HT1080 (cell line): Measurements from ENCODE around the gene COL4A2. TPM values are rescaled to one million over a fixed set of nuclear protein-coding genes. Genes with fewer than 3 reads are reported as not detected.
A peak's percentile ranks its signal among the peaks of the same experiment; 100 is the strongest.

ENCODE experiments used
- DNase-seq: peaks from one replicate; pipeline ENCODE4 v3.0.0-alpha.2; 2015; ENCODE audit warnings: low read depth
- total RNA-seq: library from RNA; depleted of rRNA; stranded (reverse); fragments of >200 nt; shearing (Covaris generic); gene quantifications from 2 replicates; pipeline ENCODE4 v1.2.3, GENCODE V29; 2014

Gene COL4A2
- total RNA-seq, 1 experiment from 2014 or later = 219 TPM

DNA sequence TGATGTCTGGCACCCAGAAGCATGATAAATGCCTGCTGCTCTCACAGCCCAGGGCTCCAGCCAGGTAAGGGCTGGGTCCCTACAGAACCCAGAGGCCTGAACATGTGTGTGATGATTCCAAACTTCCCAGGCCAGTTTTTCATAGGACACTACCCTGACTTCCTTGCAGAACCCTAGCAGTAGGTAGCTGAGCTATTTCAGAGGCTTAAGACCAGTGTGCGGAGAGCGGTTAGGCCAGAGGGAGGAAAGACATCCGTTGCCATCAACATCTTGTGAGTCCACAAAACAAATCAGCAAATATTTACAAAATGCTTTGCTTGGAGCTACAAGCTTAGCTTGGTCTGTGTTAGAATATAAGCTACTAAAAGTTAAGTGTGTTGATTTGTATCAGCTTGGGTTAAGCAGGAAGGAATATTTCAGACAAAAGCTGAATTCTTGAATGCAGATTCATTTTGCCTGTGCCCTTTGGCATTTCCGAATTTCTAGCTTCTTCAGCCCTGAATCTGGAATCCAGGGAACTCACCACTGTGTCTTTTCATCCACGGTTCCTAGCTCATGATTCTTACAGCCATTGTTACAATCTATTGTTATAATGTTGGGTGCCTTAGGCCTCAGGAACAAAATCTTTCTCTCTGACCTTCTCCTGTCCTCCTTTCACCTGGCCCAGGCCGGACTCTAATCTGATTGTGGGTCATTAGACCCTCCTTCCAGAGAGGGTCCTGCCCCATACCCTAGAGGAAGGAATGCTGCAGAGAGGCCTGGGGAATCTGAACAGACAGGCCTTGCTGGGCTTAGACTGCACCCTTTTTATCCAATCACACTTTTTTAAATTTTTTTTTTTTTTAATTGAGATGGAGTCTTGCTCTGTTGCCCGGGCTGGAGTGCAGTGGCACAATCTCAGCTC, 242.1 kb downstream of the COL4A2 start:
- no peak for DNase-seq

DNA sequence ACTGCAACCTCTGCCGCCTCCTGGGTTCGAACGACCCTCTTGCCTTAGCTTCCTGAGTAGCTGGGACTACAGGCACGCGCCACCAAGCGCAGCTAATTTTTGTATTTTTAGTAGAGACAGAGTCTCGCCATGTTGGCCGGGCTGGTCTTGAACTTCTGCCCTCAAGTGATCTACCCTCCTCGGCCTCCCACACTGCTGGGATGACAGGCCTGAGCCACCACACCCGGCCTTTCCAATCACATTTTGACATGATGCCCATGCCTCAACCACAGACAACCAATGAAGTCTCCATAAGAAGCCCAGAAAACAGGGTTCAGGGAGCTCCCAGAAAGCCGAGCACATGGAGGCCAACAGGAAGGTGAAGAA, 242.7 kb downstream of the COL4A2 start:
- no peak for DNase-seq

DNA sequence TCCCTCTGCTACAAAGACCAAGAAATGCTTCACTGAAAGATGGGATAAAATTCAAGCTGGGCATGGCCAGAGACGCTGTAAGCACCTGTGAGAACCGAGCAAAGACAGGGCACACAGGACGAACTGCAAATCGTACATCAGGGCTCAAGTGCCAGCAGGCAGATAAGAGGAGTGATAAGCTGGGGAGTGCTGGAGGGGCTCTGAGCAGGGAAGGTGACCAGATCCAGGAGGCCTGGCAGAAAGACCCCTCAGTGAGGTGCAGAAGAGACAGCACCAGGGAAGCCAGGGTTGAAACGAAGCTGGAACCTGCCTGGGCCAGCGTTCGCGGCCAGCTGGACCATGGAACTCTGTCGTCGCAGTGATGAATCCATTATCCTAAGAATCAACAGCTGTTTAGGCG, 244.2 kb downstream of the COL4A2 start:
- DNase-seq = no peak

DNA sequence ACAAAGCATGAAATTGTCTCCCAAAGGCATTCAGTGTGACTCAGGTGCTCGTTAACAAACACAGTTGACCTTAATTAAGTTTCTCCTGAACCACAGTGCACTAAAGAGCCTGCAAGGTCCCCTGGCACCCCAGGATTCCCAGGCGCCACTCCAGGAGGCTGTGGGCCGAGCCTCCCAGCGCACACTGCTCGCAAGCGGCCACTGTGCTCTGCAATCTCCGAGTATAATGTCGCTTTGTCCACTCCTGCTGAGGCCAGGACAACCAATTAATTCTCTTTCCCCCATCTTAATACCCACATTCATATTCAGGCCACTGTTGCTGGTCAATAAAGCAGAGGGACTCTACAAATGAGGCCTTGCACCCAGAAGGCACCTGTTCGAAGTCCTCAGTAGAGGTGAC, 245.7 kb downstream of the COL4A2 start:
- no peak for DNase-seq

DNA sequence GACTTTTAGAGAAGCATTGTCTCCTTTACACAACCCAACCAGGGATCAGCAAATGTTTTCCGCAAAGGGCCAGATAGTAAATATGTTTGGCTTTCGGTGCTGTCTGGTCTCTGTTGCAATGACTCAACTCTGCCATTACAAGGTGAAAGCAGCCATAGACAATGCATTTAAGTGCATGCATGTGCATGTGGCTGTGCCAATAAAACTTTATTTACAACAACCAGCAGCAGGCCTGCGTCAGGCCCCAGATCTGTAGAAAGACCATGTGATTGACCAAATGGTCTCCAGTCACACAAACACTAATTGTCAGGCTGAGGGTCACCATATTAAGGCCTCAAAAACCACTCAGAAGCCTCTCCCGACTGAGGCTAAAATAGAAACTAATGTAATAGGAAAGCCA, 246.3 kb downstream of the COL4A2 start:
- no peak for DNase-seq

DNA sequence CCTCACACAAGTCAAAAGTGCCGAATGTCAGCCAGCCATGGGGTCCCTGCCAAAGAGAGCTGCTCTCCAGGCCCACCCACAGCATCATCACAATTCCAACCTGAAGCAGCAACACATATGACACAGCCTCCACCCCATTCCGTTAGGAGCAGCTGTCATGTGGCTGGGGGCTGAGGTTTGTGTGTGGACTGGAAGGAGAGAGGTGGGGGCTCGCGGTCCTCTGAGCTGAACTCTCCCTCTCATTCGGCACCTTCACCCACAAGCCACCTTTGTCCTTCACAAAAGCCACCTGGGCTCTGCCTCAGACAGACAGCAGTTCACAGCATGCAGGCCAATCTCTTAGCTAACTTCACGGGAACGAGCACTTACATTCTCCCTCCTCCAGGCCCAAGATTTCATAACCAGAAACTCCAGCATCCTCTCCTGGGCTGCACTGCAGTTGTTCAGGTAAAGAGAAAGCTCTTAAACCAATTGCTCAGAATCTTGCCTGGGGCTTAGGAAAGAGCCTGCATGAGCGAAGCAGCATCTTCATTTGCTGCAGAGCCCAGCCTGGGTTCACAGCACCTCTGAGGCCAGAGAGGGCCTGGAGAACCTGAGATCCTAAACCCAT, 247.2 kb downstream of the COL4A2 start:
- DNase-seq = no peak

DNA sequence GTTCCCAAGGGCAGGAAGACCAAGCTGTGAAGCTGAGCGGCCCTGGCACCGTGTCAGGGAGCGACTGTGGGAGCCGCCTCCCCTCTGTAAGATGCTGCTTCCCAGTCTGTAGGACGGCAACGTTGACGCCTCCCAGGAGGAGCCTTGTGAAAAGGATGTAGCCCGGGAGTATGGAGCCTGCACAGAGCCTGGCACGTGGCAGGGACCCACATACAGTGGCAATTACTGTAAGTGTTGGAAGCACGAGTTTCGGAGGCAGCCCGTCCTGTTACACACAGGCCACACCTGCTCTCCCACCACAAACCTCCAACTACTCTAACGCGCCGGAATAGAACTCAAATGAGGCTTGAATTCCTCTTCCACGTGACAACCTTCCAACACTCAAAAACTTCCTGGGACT, 247.9 kb downstream of the COL4A2 start:
- no peak for DNase-seq

DNA sequence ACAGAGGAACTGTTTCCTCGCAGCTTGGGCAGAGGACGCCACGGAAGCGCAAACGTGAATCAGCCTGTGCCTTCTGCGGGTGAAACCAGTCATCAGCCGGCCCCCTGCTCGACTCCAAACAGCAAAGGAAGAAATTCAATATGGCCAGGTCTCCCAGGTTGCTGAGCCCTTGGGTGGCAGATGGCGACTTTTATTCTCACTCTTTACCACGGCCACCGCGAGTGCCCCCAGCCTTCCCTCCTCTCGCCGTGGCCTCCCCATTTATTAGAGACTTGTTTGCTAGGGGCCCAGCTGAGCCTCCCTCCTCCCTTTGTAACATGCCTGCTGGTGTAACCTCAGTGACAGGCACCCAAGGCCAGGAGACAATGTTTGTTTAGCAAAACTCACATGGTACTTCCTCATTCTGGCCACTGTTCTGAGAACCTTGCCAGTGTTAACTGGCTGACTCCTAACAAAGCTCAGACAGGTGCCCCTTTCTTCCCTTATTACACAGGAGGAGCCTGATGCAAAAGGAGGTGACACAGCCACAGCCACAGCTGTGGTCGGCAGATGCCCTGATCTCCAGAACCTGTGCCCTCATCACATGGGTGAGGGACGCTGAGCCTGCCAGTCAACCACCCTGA, 248.6 kb downstream of the COL4A2 start:
- no peak for DNase-seq

DNA sequence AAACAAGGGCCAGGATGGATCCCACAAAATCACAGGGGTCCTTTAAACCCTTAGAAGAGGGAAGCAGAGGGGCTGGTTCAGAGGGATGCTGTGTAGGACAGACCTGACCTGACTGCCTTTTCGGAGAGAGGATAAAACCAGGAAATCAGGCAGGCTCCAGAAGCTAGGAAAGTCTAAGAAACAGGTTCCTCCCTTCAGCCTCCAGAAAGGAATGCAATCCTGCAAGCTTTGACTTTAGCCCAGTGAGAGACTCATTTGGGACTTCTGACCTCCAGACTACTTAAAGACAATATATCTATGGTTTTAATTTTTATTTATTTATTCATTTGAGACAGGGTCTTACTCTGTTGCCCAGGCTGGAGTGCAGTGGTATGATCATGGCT, 249.1 kb downstream of the COL4A2 start:
- DNase-seq = no peak

DNA sequence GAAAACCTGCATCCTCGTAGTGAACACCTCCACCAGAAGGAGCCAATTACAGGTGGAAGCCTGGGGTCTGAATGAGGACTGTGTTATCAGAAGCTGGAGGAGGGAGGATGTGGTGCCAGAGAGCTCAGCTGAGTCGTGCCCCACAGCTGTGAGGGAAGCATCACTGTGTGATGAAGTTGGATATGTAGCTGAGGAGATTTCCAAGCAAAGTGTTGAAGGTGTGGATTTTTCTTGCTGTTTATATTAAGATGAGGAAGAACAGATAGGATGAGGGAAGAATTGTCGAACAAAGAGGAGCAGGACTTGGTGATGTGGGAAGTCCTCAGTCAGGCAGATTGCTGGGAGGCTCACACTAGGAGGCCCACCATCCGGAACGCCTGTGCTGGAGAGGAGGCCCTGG, 250.0 kb downstream of the COL4A2 start:
- DNase-seq = no peak

DNA sequence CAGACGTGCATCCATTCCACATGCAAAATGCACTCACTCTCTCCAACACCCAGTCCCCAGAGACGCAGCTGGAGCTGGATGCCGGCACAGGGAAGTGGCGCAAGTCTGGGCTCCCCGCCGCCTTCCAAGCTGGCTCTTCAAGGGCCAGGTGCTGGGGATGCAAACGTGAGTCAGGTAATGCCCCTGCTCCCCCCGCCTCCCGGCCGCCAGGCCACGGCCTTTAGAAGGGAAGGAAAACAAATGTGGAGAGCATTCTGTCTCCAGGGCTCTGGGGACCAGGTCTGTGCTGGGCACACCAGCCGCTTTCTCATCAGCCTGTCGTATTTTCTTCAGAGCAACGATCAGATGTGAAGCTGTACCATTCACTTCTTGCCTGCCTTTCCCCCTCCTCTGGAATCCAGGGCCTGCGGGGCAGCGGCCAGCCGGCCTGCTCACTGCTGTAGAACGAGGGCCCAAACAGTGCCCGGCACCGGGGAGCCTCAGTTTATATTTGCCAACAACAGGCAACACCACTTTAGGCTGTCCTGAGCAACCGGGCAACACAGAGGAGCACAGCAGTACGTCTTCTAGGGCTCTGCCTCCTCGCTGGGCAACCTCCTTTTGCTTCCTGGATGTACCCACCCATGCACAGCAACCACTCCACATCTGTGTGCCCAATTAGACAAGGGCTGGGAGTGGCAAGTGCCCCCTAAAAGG, 250.7 kb downstream of the COL4A2 start:
- DNase-seq = no peak

DNA sequence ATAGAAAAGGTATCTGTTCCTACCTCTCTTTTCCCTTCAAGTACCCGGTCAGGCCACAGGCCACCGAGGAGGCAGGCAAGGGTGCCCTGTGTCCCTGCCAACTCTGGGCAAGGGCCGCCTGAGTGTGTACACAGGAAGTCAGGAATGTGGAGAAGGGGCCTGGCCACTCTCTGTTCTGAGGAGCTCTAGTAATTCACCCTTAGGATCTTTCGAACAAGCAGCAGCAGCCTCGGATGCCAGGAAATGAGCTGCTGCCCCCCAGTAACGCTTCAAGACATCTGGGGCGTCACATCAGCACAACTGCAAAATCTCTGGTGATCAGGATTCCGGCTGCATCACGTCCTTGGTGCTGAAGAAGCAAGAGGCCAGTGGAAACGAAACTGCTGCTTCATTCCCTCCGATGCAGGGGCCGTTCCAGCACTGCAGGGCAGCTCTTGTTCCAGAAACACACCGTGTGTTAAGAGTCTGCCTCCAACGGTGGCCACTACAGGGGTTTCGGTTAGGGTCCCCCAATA, 252.4 kb downstream of the COL4A2 start:
- no peak for DNase-seq

DNA sequence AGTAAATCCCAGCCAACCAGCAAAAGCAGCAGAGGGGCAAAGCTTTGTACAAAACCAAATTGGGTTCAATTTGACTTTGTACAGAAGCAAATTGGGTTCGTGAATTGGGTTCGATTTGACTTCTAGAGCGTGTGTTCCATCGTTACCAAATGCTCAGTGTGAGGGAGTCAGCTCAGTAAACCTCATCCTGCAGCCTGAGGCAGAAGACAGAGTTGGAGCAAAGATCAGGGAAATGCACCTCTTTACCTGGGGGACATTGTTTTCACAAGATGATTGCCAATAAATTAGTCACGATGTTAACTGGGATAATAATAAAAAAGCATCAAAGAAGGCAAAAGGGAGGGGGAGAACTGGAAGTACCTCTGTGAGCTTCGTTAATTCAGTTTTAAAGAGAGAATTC, 252.9 kb downstream of the COL4A2 start:
- no peak for DNase-seq

DNA sequence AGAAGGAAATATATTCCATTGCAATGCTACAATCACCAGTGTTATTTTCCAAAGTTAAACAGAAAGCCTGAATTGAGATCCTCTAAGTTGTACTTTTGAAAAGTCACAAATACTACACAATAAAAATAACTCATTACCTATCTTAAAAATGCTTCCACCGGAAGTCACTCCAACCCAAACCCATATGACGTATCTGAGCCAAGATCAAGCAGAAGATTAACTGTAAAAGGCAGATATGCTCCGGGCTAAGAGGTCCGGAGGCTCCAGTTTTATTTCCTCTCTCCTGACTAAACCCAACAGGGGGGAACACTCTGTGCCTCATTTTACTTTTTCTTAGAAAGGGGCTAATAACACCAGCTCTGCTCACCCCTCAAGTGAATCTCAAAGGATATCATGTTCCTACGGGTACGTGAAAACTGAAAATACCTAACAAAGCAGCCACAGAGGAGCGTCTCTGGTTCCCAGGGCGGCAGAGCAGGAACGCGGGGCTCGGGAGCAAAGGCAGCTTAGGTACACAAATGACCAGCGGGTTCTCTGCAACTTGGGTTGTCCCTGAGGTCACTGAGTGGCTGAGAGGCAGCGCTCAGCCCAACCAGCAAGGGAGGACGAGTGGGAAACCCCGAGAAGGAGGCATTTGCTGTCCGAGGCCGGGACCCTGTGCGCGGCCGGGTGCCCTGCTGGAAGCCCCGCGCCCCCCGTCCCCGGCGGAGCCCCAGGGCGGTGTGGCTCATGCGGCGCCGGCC, 253.7 kb downstream of the COL4A2 start:
- peak; percentile 9 for DNase-seq

DNA sequence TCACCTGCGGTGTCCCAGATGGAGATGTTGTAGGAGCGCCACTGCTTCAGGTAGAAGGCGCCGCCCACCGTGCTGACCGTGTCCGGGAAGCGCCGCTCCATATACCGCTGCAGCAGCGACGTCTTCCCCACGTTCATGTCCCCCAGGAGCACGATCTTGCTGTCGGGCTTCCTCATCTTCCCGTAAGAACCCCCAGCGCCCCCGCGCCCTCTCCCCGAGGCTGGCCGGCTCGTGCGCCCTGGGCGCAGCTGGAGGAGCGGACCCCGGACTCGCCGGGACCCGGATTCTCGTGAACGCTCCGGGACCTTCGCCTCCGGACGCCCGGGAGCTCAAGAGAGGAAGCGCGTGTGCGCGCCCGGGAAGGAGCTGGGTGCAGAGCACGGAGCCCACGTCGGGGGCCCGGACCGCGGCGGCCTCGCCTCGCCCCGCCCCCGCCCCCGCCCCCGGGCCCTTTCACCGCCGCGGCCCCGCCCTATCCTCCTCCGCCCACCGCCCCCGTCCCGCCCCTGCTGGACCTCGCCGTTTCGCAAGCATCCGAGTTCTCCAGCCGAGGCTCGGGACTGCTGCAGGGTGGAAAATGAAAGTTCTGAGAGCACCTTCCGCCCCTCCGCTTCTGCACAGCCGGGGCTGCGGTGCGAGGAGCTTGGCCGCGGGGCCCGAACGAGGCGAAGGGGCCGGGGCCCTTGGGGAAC, 254.4 kb downstream of the COL4A2 start, which contains the start of gene RAB20:
Gene RAB20, minus strand, starts transcription at position 379 of the 692 bp plus-strand sequence. Its CDS starts 203 bp downstream, at position 176.
- DNase-seq = peak; percentile 65

DNA sequence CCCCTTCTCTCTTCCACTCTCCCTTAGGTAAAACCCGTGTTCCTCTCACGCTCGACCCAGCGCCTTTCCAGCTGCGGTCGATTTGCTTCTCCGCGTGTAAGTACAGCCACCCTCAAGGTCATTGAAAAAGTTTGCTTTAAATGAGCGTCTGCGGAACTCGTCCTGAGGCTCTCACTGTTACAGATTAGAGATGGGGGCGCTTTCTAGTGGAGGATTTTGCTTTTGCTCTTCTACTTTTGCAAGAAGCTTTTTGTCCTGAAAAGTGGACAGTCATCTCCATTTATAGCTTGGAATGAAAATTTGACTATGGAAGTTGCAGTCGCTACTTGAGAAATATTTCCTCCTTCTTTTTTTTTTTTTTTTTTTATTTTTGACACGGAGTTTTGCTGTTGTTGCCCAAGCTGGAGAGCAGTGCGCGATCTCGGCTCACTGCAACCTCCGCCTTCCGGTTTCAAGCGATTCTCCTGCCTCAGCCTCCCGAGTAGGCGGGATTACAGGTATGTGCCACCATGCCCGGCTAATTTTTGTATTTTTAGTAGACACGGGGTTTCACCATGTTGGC, 255.0 kb downstream of the COL4A2 start:
- DNase-seq = no peak
